Tibial nerve (tissue), 4 donors: ENCODE data around the gene CLEC4E. TPM values are rescaled to one million over a fixed set of nuclear protein-coding genes. Genes with fewer than 3 reads are reported as not detected.

Experiments used
- DNase-seq, 2 donors: peaks; one replicate each; pipeline ENCODE4 v3.0.0-alpha.2; 2019; ENCODE audit warnings: low spot score in 2 of 2
- H3K27ac ChIP-seq, 4 donors: fragments of 200-600 bp; sonication (generic) in 3 of 4; one replicate each; pipeline ENCODE4 v1.5.1; 2017 to 2019; ENCODE audit warnings: mild to moderate bottlenecking in 1 of 4
- H3K27me3 ChIP-seq, 2 donors: fragments of 200-600 bp; sonication (generic) in 1 of 2; one replicate each; pipeline versions ENCODE4 v1.5.1 to v1.6.0; 2017 to 2019
- H3K36me3 ChIP-seq, 3 donors: fragments of 200-600 bp; sonication (generic); one replicate each; pipeline ENCODE4 v1.5.1; 2018 to 2019
- H3K4me1 ChIP-seq, 4 donors: fragments of 200-600 bp; sonication (generic) in 3 of 4; one replicate each; pipeline ENCODE4 v1.5.1; 2017 to 2019
- H3K4me3 ChIP-seq, 4 donors: fragments of 200-600 bp; sonication (generic) in 3 of 4; one replicate each; pipeline ENCODE4 v1.5.1; 2017 to 2019; ENCODE audit warnings: mild to moderate bottlenecking in 1 of 4, moderate library complexity in 1 of 4
- H3K9me3 ChIP-seq, 4 donors: fragments of 200-600 bp; sonication (generic) in 3 of 4; one replicate each; pipeline ENCODE4 v1.5.1; 2017 to 2019
- EP300 ChIP-seq, 2 donors: sonication (generic); formaldehyde crosslinking; IDR thresholded peaks; one replicate each; pipeline ENCODE4 v1.6.1; 2017; ENCODE audit warnings: antibody characterized with exemption in 2 of 2, mild to moderate bottlenecking in 1 of 2
- POLR2A ChIP-seq, 2 donors: fragments of 450-650 bp; IDR thresholded peaks; one replicate each; pipeline ENCODE4 v1.6.1; 2017; ENCODE audit warnings: antibody characterized with exemption in 2 of 2, mild to moderate bottlenecking in 2 of 2, moderate library complexity in 2 of 2
- WGBS, 2 donors: methylation state at CpG; one replicate each; pipeline ENCODE4 v1.1.5; 2018; 5-methylcytosine and 5-hydroxymethylcytosine counted together
- total RNA-seq, 4 donors: library from RNA; depleted of rRNA; stranded (reverse); fragments of >200 nt; gene quantifications; one replicate each; pipeline ENCODE4 v1.1.0, GENCODE V29; 2016
- TF ChIP-seq, protein P1 (sequence below), 5 experiments: fragments of 200-600 bp in 3 of 5; fragments of 450-650 bp in 2 of 5; sonication (generic) in 3 of 5; IDR thresholded peaks; one replicate each; pipeline ENCODE4 v1.5.1; 2016 to 2019; ENCODE audit warnings: antibody characterized with exemption in 5 of 5, mild to moderate bottlenecking in 3 of 5, moderate library complexity in 2 of 5

CLEC4E gene
- total RNA-seq, 4 donors from 2014 or later, result 0.30 to 9.2 (median 5.1) TPM

- no peak for TF ChIP-seq EP300 (IDR thresholded peaks at IDR 0.05)
- TF ChIP-seq, protein P1, sequence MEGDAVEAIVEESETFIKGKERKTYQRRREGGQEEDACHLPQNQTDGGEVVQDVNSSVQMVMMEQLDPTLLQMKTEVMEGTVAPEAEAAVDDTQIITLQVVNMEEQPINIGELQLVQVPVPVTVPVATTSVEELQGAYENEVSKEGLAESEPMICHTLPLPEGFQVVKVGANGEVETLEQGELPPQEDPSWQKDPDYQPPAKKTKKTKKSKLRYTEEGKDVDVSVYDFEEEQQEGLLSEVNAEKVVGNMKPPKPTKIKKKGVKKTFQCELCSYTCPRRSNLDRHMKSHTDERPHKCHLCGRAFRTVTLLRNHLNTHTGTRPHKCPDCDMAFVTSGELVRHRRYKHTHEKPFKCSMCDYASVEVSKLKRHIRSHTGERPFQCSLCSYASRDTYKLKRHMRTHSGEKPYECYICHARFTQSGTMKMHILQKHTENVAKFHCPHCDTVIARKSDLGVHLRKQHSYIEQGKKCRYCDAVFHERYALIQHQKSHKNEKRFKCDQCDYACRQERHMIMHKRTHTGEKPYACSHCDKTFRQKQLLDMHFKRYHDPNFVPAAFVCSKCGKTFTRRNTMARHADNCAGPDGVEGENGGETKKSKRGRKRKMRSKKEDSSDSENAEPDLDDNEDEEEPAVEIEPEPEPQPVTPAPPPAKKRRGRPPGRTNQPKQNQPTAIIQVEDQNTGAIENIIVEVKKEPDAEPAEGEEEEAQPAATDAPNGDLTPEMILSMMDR (IDR thresholded peaks at IDR 0.05), result no peak
- no peak for TF ChIP-seq POLR2A (IDR thresholded peaks at IDR 0.05)
- no peak for DNase-seq
- no peak within 1 kb of the TSS for H3K4me3 ChIP-seq
- no peak within 1 kb of the TSS for H3K27ac ChIP-seq
- H3K36me3 ChIP-seq, result no peaks in the 10 kb centered on the region
- no peaks in the 10 kb centered on the region for H3K9me3 ChIP-seq
- H3K4me1 ChIP-seq, result no peaks in the 10 kb centered on the region
- H3K27me3 ChIP-seq, result no peaks in the 10 kb centered on the region
- WGBS, 2 donors, result 73 to 80% methylated on average over 4 of the region's 4 CpGs
These were observed 27.4 kb downstream of the CLEC4E start, which contains the start of gene CLEC4D for GRCh38 chr12:8513256-8513655. Gene CLEC4D (plus strand): TSS chr12:8513503. CDS start chr12:8513733, 230 bp downstream.

DNA sequence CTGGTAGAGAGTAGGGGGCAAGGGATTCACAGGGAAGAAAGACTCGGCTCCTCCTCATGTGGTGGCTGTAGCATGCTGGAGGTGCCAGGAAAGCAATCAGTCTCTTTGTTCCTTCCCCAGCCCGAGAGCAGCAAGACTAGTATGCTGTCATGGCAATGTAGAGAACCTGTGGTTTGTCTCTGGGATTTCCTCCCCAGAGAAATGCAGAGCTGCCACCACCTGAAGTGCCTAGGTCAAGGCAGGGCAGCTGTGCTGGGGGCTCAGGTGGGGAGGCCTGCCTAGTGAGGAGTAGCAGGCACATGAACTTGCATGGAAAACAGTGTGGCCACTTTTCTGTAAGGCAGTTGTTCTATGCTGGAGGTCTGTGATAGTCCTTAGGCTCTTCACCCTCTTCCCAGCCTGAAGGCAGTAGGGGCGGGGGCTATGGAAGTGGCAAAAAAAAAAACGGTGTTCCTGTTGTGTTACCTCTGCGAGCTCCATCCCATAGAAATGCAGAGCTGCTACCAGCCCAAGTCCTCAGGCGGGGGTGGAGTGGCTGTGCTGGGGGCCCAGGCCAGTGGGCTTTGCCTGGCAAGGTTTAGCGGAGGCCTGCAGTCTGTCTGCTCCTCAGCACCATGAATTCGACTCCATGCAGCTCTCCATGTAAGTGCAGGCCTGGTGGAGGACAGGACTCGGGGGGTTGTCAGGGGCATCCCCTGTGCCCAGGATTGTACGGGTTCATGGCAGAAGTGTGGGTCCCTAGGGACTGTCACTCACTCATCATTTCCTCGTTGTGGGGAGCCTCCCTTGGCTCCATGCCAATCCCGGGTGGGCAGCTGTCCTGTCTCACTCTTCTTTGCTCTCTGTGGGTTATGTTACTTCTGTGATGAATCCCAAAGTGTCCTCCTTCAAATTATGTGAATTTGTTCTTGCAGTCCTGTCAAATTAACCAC, 31.5 kb downstream of the CLEC4E start:
- Histone ChIP-seq H3K4me1 (no peaks in the 10 kb centered on the region), H3K4me3 (no peak overlapping the region), H3K9me3 (no peaks in the 10 kb centered on the region), H3K27ac (no peak overlapping the region), H3K36me3 (no peaks in the 10 kb centered on the region), H3K27me3 (no peaks in the 10 kb centered on the region)
- 52 to 55% methylated on average over 12 of the region's 12 CpGs for WGBS, 2 donors
- DNase-seq, result no peak
- TF ChIP-seq EP300 (IDR thresholded peaks at IDR 0.05), result no peak
- TF ChIP-seq POLR2A (IDR thresholded peaks at IDR 0.05), result no peak
- TF ChIP-seq, protein P1 (IDR thresholded peaks at IDR 0.05), result no peak

- H3K4me1 ChIP-seq, result no peaks in the 10 kb centered on the region
- TF ChIP-seq EP300 (IDR thresholded peaks at IDR 0.05) (no peak), POLR2A (IDR thresholded peaks at IDR 0.05) (no peak)
- TF ChIP-seq, protein P1 (IDR thresholded peaks at IDR 0.05), result no peak
- DNase-seq, result no peak
- no peak overlapping the region for H3K4me3 ChIP-seq
- H3K27ac ChIP-seq, result no peak overlapping the region
- no peaks in the 10 kb centered on the region for H3K36me3 ChIP-seq
- no peaks in the 10 kb centered on the region for H3K27me3 ChIP-seq
- 46 to 55% methylated on average over 3 of the region's 3 CpGs for WGBS, 2 donors
- H3K9me3 ChIP-seq, result no peaks in the 10 kb centered on the region
These were observed 32.5 kb downstream of the CLEC4E start for GRCh38 chr12:8508223-8508622.

GRCh38 chr12:8507596-8507995, 33.1 kb downstream of the CLEC4E start:
- no peak for TF ChIP-seq POLR2A (IDR thresholded peaks at IDR 0.05)
- TF ChIP-seq, protein P1 (IDR thresholded peaks at IDR 0.05), result no peak
- no peak for TF ChIP-seq EP300 (IDR thresholded peaks at IDR 0.05)
- H3K9me3 ChIP-seq, result no peaks in the 10 kb centered on the region
- no peak overlapping the region for H3K27ac ChIP-seq
- no peaks in the 10 kb centered on the region for H3K4me1 ChIP-seq
- H3K4me3 ChIP-seq, result no peak overlapping the region
- no peaks in the 10 kb centered on the region for H3K27me3 ChIP-seq
- DNase-seq, result no peak
- no peaks in the 10 kb centered on the region for H3K36me3 ChIP-seq
- 83% methylated on average over 3 of the region's 3 CpGs for WGBS, 2 donors

- H3K27ac ChIP-seq, result no peak overlapping the region
- no peaks in the 10 kb centered on the region for H3K4me1 ChIP-seq
- no peak overlapping the region for H3K4me3 ChIP-seq
- H3K36me3 ChIP-seq, result no peaks in the 10 kb centered on the region
- WGBS, 2 donors, result 83 to 89% methylated on average over 1 of the region's 1 CpG
- TF ChIP-seq, protein P1 (IDR thresholded peaks at IDR 0.05), result no peak
- TF ChIP-seq EP300 (IDR thresholded peaks at IDR 0.05) (no peak), POLR2A (IDR thresholded peaks at IDR 0.05) (no peak)
- H3K27me3 ChIP-seq, result no peaks in the 10 kb centered on the region
- H3K9me3 ChIP-seq, result no peaks in the 10 kb centered on the region
- no peak for DNase-seq
These were observed 36.4 kb downstream of the CLEC4E start for GRCh38 chr12:8504351-8504750.
